HepG2 (cell line): ENCODE data around the gene MOB4. TPM values are rescaled to one million over a fixed set of nuclear protein-coding genes. Genes with fewer than 3 reads are reported as not detected.

Source experiments
- BCL6 ChIP-seq: IDR thresholded peaks from 2 replicates; pipeline ENCODE4 v1.6.1; 2016; ENCODE audit warnings: missing genetic modification reagents, missing compliant biosample characterization
- ERF ChIP-seq: IDR thresholded peaks from 2 replicates; pipeline ENCODE4 v1.6.1; 2018; ENCODE audit warnings: missing biosample characterization, missing genetic modification reagents
- EZH2 ChIP-seq: conservative IDR thresholded peaks from 2 replicates; pipeline ENCODE4 v1.6.1; 2012; ENCODE audit warnings: mild to moderate bottlenecking, low read depth, low read length, moderate library complexity
- FOSL1 ChIP-seq: sonication (generic); formaldehyde crosslinking; IDR thresholded peaks from 2 replicates; pipeline ENCODE4 v1.9.0; 2021; ENCODE audit warnings: missing genetic modification reagents, borderline replicate concordance
- FOSL2 ChIP-seq: sonication (generic); formaldehyde crosslinking; IDR thresholded peaks from 2 replicates; pipeline ENCODE4 v1.4.0; 2020; ENCODE audit warnings: missing genetic modification reagents
- JARID2 ChIP-seq: sonication (generic); formaldehyde crosslinking; IDR thresholded peaks from 2 replicates; pipeline ENCODE4 v1.8.1; 2023; ENCODE audit warnings: missing genetic modification reagents, inconsistent platforms; ENCODE audit not compliant: insufficient replicate concordance
- JUNB ChIP-seq: sonication (generic); formaldehyde crosslinking; IDR thresholded peaks from 2 replicates; pipeline ENCODE4 v1.8.0; 2022; ENCODE audit warnings: missing genetic modification reagents, mild to moderate bottlenecking, borderline replicate concordance
- KLF12 ChIP-seq: sonication (generic); formaldehyde crosslinking; IDR thresholded peaks from 2 replicates; pipeline ENCODE4 v1.4.0; 2020; ENCODE audit warnings: missing genetic modification reagents, borderline replicate concordance
- KLF15 ChIP-seq: sonication (generic); formaldehyde crosslinking; IDR thresholded peaks from 2 replicates; pipeline ENCODE4 v1.8.1; 2023; ENCODE audit warnings: borderline replicate concordance, mild to moderate bottlenecking, inconsistent platforms, missing genetic modification reagents, mixed read lengths
- MBNL3 ChIP-seq: fragments of 250-450 bp; sonication (Bioruptor Pico); conservative IDR thresholded peaks from 2 replicates; pipeline ENCODE4 v1.8.0; 2022; ENCODE audit warnings: mild to moderate bottlenecking, inconsistent platforms
- MXI1 ChIP-seq: IDR thresholded peaks from 3 replicates; pipeline ENCODE4 v1.6.1; 2012; ENCODE audit warnings: low read depth, low read length, inconsistent platforms, borderline replicate concordance
- RNF2 ChIP-seq: fragments of 450-650 bp; conservative IDR thresholded peaks from 2 replicates; pipeline ENCODE4 v1.6.1; 2016; ENCODE audit warnings: low read depth
- TEAD2 ChIP-seq: sonication (generic); formaldehyde crosslinking; IDR thresholded peaks from 2 replicates; pipeline ENCODE4 v1.9.0; 2021; ENCODE audit warnings: missing genetic modification reagents
- TMF1 ChIP-seq: sonication (generic); formaldehyde crosslinking; IDR thresholded peaks from 2 replicates; pipeline ENCODE4 v1.8.1; 2022; ENCODE audit warnings: low read depth, missing genetic modification reagents
- ZNF263 ChIP-seq: sonication (generic); formaldehyde crosslinking; IDR thresholded peaks from 2 replicates; pipeline ENCODE4 v1.4.0; 2020; ENCODE audit warnings: missing genetic modification reagents
- ZNF605 ChIP-seq: sonication (generic); formaldehyde crosslinking; IDR thresholded peaks from 2 replicates; pipeline ENCODE4 v1.8.0; 2022; ENCODE audit warnings: mild to moderate bottlenecking, missing genetic modification reagents
- ZNF615 ChIP-seq: sonication (generic); formaldehyde crosslinking; IDR thresholded peaks from 2 replicates; pipeline ENCODE4 v1.5.0; 2020; ENCODE audit warnings: mild to moderate bottlenecking, missing genetic modification reagents, borderline replicate concordance
- ZNF678 ChIP-seq: sonication (generic); formaldehyde crosslinking; IDR thresholded peaks from 2 replicates; pipeline ENCODE4 v1.4.0; 2020; ENCODE audit warnings: mild to moderate bottlenecking, missing genetic modification reagents
- ZUFSP ChIP-seq: sonication (generic); formaldehyde crosslinking; IDR thresholded peaks from 2 replicates; pipeline ENCODE4 v1.9.0; 2021; ENCODE audit warnings: missing genetic modification reagents, mild to moderate bottlenecking, borderline replicate concordance
- polyA plus RNA-seq, 8 experiments: library from polyadenylated mRNA; depleted of rRNA in 3 of 8; stranded (reverse) in 7 of 8; unstranded in 1 of 8; fragments of >200 nt; fragmentation: Illumina TruSeq in 4 of 8; extraction: Trizol in 4 of 8; gene quantifications; 2 replicates each; pipeline versions ENCODE4 v1.2.1 to v1.2.3, GENCODE V29; 2011 to 2016; ENCODE audit warnings: low read depth in 4 of 8, missing spikeins in 1 of 8, mixed read lengths in 1 of 8; ENCODE audit not compliant: insufficient read depth in 1 of 8
- total RNA-seq, 5 experiments: library from RNA; depleted of rRNA; stranded (reverse); fragments of >200 nt; fragmentation: Illumina TruSeq; extraction: Trizol; gene quantifications; 2 replicates each; pipeline ENCODE4 v1.2.3, GENCODE V29; 2016; ENCODE audit warnings: low read depth in 1 of 5
- TF ChIP-seq, protein P1 (sequence below): sonication (generic); formaldehyde crosslinking; IDR thresholded peaks from 2 replicates; pipeline ENCODE4 v1.4.0; 2020; ENCODE audit warnings: missing genetic modification reagents

Gene MOB4
- total and polyA plus RNA-seq, 2 of the 13 experiments (the other 11 are each of a cell fraction or from before 2014, with no cell fraction given), result 35.7 to 38.6 TPM

DNA sequence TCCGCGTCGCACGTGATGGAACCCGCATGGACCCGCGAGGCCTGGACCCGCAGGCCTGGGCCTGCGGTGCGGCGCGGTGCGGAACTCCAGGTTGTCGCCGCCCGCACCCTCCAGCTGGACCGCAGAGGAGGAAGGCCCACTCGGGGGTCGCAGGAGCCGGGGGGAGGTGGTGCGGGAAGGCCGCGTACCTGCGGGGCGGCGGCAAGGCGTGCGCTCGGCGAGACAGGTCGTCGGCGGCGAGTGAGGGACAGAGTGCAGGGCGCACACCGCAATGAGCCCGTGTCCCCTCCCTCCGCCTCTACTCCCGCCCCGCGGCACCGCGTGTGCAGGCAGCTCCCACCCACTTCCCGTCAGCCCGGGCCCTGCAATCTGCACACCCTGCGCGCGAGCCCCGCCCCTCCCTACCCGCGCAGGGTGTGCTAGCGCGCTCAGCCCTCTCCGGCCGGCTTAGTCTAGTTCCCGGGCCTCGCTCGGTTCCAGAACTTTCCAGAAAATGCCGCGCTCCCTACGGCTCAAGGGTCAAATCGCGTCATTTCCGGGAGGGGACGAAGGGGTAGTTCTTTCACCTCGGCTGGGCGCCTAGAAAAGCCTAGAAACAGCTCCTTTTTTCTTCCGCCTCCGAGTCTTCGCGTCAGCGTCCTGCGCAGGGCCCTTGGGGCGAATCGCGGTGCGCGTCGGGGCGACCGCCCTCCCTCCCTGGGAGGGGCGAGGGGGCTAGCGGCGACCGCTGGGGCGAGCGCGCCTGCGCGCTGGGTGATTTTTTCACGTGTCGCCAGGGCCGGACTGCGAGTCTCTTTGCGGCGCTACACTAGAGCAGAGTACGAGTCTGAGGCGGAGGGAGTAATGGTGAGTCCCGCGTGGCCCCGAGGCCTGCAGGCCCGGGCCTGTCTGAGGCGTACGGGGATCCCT, 16.0 kb upstream of the MOB4 start, which contains the start of the genes HSPD1 and HSPE1 (continued):
- TF ChIP-seq KLF15 (CRISPR knock-in tag), result peak; percentile 93; the same call in 1 of the 2 replicates
- TF ChIP-seq, protein P1, sequence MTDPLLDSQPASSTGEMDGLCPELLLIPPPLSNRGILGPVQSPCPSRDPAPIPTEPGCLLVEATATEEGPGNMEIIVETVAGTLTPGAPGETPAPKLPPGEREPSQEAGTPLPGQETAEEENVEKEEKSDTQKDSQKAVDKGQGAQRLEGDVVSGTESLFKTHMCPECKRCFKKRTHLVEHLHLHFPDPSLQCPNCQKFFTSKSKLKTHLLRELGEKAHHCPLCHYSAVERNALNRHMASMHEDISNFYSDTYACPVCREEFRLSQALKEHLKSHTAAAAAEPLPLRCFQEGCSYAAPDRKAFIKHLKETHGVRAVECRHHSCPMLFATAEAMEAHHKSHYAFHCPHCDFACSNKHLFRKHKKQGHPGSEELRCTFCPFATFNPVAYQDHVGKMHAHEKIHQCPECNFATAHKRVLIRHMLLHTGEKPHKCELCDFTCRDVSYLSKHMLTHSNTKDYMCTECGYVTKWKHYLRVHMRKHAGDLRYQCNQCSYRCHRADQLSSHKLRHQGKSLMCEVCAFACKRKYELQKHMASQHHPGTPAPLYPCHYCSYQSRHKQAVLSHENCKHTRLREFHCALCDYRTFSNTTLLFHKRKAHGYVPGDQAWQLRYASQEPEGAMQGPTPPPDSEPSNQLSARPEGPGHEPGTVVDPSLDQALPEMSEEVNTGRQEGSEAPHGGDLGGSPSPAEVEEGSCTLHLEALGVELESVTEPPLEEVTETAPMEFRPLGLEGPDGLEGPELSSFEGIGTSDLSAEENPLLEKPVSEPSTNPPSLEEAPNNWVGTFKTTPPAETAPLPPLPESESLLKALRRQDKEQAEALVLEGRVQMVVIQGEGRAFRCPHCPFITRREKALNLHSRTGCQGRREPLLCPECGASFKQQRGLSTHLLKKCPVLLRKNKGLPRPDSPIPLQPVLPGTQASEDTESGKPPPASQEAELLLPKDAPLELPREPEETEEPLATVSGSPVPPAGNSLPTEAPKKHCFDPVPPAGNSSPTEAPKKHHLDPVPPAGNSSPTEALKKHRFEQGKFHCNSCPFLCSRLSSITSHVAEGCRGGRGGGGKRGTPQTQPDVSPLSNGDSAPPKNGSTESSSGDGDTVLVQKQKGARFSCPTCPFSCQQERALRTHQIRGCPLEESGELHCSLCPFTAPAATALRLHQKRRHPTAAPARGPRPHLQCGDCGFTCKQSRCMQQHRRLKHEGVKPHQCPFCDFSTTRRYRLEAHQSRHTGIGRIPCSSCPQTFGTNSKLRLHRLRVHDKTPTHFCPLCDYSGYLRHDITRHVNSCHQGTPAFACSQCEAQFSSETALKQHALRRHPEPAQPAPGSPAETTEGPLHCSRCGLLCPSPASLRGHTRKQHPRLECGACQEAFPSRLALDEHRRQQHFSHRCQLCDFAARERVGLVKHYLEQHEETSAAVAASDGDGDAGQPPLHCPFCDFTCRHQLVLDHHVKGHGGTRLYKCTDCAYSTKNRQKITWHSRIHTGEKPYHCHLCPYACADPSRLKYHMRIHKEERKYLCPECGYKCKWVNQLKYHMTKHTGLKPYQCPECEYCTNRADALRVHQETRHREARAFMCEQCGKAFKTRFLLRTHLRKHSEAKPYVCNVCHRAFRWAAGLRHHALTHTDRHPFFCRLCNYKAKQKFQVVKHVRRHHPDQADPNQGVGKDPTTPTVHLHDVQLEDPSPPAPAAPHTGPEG (CRISPR knock-in tag), result no peak; the same call in none of the 2 replicates
- peak; percentile 99 for TF ChIP-seq KLF12 (CRISPR knock-in tag)
- no peak for TF ChIP-seq EZH2
- peak; percentile 95 for TF ChIP-seq MXI1
- peak; percentile 91 for TF ChIP-seq RNF2
- peak; percentile 91; the same call in 1 of the 2 replicates for TF ChIP-seq ZUFSP (CRISPR knock-in tag)
- peak; percentile 76; the same call in 1 of the 2 replicates for TF ChIP-seq ZNF263 (CRISPR knock-in tag)
- TF ChIP-seq BCL6 (CRISPR knock-in tag), result peak; percentile 75
- TF ChIP-seq MBNL3 (CRISPR knock-in tag), result no peak
- TF ChIP-seq JUNB (CRISPR knock-in tag), result peak; percentile 81
- peak; percentile 85 for TF ChIP-seq ZNF678 (CRISPR knock-in tag)
- TF ChIP-seq FOSL1 (CRISPR knock-in tag), result peak; percentile 65; the same call in 1 of the 2 replicates
- TF ChIP-seq ERF, result peak; percentile 97
- no peak; the same call in 1 of the 2 replicates for TF ChIP-seq TMF1
- peak; percentile 82 for TF ChIP-seq FOSL2 (CRISPR knock-in tag)
- no peak for TF ChIP-seq JARID2 (CRISPR knock-in tag)
- peak; percentile 96 for TF ChIP-seq ZNF605 (CRISPR knock-in tag)
- no peak; the same call in 1 of the 2 replicates for TF ChIP-seq ZNF615 (CRISPR knock-in tag)
- TF ChIP-seq TEAD2 (CRISPR knock-in tag), result peak; percentile 68; the same call in 1 of the 2 replicates
